Measurements from ENCODE around the gene PATJ.

PATJ gene

DNA sequence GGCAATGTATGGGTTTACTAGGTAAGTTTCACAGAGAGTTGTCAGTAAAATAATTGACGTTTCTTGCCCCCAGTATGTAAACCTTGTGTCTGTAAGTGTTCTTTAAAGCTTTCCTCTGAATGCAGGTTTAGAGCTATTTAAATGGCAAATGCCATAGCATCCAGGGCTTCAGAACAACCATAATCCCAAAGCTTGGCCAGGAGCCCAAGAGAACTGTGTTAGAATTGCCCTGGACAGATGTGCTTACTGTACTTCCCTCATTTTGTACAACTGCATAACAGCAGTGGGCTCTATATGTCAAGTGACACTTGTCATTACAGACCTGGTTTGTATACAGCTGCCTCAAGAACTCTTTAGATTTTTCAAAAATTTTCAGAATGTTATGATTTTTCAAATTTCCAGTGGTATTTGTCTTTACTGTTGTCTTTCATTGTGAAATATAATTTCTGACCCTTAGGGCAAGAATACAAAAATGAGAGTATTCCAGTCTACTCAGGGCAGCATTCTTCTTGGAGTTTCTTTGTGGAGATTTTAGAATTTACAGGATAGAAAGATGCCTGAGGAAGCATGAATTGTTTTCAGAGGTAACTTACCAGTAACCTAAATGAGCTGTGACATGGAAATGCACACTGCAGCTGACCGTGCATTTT lies 315.5 kb downstream of the PATJ start:
- TF ChIP-seq, protein P1, sequence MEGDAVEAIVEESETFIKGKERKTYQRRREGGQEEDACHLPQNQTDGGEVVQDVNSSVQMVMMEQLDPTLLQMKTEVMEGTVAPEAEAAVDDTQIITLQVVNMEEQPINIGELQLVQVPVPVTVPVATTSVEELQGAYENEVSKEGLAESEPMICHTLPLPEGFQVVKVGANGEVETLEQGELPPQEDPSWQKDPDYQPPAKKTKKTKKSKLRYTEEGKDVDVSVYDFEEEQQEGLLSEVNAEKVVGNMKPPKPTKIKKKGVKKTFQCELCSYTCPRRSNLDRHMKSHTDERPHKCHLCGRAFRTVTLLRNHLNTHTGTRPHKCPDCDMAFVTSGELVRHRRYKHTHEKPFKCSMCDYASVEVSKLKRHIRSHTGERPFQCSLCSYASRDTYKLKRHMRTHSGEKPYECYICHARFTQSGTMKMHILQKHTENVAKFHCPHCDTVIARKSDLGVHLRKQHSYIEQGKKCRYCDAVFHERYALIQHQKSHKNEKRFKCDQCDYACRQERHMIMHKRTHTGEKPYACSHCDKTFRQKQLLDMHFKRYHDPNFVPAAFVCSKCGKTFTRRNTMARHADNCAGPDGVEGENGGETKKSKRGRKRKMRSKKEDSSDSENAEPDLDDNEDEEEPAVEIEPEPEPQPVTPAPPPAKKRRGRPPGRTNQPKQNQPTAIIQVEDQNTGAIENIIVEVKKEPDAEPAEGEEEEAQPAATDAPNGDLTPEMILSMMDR (IDR thresholded peaks at IDR 0.05; ENCODE audit: insufficient read depth, missing control alignments), result no peak
- no peak for FAIRE-seq
- no peak for DNase-seq (ENCODE audit: insufficient read length, low spot score)

GRCh38 chr1:62058956-62059355 lies 316.7 kb downstream of the PATJ start:
- FAIRE-seq, result no peak
- DNase-seq (ENCODE audit: insufficient read length, low spot score), result no peak
- TF ChIP-seq, protein P1 (IDR thresholded peaks at IDR 0.05; ENCODE audit: insufficient read depth, missing control alignments), result no peak

DNA sequence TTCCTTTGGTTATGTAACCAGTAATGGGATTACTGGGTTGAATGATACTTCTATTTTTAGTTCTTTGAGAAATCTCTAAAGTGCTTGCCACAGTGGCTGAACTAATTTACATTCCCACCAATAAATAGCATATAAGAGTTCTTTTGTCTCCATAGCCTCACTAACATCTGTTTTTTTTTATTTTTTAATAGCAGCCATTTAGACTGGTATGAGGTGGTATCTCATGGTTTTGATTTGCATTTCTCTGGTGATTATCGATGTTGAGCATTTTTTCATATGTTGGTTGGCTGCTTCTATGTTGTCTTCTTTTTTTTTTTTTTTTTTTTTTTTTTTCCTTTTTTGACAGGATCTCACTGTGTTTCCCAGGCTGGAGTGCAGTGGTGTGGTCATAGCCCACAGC lies 319.8 kb downstream of the PATJ start:
- TF ChIP-seq, protein P1 (IDR thresholded peaks at IDR 0.05; ENCODE audit: insufficient read depth, missing control alignments), result no peak
- FAIRE-seq (no peak), DNase-seq (ENCODE audit: insufficient read length, low spot score) (no peak)

DNA sequence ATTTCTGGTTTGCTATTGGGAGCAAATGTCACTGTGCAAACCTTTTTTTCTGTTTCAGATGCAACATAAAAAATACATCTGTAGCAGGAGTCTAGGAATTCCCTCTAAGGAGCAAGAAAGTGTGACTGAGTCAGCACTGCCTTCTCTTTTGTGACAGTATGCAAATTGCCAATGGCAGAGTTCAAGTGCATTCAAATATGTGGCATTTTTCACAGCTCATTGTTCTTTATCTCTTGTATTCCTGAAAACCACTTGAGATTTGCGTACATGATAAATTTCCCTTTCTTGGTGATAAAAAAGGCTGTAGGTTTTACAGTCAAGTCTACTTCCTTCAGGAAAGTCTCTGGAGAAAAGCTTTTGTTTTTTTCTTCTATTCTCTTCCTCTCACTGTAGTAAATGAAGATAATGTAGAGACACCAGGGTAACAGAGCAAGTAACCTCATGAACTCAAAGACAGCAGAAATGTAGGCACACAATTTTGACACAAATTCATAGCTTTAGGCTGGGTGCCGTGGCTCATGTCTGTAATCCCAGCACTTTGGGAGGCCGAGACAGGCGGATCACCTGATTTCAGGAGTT lies 322.6 kb downstream of the PATJ start:
- FAIRE-seq, result no peak
- TF ChIP-seq, protein P1 (IDR thresholded peaks at IDR 0.05; ENCODE audit: insufficient read depth, missing control alignments), result no peak
- no peak for DNase-seq (ENCODE audit: insufficient read length, low spot score)

DNA sequence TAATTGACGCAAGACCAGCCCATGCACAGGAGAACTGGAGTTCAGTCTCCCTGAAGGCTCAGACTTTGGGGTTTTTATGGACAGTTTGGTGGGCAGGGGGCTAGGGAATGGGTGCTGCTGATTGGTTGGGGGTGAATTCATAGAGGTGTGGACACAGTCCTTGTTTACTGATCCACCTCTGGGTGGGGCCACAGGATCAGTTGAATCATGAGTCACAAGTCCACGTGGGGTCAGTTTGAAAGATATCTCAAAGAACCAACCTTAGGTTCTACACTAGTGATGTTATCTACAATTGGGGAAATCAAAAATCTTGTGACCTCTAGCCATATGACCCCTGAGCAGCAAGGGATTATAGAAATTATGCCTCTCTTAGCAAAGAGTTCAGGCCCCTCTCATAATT lies 324.4 kb downstream of the PATJ start:
- FAIRE-seq (no peak), DNase-seq (ENCODE audit: insufficient read length, low spot score) (no peak)
- TF ChIP-seq, protein P1 (IDR thresholded peaks at IDR 0.05; ENCODE audit: insufficient read depth, missing control alignments), result no peak

DNA sequence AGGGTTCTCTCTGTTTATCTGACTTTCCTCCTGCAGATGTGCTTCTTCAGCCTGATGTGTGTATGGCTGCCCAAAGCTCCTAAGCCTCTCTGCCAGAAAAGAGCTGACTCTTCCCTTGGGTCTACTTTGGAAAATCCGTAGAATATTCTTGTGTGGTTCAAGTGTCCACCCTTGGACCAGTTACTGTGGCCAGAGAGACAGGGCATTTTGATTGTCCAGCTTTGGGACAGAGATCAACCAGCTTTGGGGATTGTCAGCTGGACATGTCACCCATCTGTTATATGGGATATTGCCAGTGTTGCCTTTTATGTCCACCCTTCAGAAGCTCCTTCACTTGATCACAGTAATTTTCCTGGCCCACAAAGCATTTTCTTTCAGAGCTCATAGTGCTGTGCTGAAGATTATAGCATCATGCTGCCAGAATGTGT lies 326.1 kb downstream of the PATJ start:
- TF ChIP-seq, protein P1 (IDR thresholded peaks at IDR 0.05; ENCODE audit: insufficient read depth, missing control alignments), result no peak
- DNase-seq (ENCODE audit: insufficient read length, low spot score), result no peak
- FAIRE-seq, result no peak

- DNase-seq (ENCODE audit: insufficient read length, low spot score) (no peak), FAIRE-seq (no peak)
- TF ChIP-seq, protein P1 (IDR thresholded peaks at IDR 0.05; ENCODE audit: insufficient read depth, missing control alignments), result no peak
Observed at GRCh38 chr1:62068978-62069377, 326.7 kb downstream of the PATJ start.
